Measurements from ENCODE around the gene PAGE2.
"Not testable (repeated sequence)": the region's sequence is repeated elsewhere in the genome, so short reads cannot be mapped to it uniquely, and the experiment has no call there.

PAGE2 gene

DNA sequence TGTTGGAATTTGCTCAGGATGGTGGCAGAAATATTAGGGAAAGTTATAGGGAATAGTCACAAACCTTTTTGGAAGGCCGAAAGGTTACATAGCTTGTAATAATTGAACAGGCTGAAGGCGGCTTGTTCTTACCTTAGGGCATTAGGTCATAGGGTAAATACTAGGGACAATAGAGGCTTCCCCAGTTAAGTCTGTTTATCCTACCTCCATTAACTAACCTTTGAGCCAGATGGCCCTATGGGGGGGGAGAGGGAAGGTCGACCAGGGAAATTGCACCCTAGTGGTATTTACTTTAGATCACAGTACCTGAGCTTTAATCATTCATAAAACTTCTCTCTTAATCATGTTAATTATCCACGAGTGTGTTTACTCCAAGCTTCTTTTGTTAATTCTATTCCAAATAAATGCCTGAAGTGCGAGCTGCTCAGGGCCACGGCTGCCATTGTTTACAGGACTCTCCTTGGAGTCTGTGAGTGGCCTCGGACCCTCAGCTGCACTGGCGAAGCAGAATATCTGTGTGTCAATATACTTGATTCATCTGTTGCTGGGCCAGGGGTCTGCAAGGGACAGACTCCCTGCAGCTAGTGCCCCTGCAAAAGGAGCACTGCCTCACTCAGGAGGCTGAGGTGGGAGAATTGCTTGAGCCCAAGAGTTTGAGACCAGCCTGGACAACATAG, 22.9 kb downstream of the PAGE2 start:
- TF ChIP-seq, protein P1, sequence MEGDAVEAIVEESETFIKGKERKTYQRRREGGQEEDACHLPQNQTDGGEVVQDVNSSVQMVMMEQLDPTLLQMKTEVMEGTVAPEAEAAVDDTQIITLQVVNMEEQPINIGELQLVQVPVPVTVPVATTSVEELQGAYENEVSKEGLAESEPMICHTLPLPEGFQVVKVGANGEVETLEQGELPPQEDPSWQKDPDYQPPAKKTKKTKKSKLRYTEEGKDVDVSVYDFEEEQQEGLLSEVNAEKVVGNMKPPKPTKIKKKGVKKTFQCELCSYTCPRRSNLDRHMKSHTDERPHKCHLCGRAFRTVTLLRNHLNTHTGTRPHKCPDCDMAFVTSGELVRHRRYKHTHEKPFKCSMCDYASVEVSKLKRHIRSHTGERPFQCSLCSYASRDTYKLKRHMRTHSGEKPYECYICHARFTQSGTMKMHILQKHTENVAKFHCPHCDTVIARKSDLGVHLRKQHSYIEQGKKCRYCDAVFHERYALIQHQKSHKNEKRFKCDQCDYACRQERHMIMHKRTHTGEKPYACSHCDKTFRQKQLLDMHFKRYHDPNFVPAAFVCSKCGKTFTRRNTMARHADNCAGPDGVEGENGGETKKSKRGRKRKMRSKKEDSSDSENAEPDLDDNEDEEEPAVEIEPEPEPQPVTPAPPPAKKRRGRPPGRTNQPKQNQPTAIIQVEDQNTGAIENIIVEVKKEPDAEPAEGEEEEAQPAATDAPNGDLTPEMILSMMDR (IDR thresholded peaks at IDR 0.05; ENCODE audit: low read depth, low read length): no peak
- DNase-seq (ENCODE audit: extremely low read depth, low read depth): no peak

DNA sequence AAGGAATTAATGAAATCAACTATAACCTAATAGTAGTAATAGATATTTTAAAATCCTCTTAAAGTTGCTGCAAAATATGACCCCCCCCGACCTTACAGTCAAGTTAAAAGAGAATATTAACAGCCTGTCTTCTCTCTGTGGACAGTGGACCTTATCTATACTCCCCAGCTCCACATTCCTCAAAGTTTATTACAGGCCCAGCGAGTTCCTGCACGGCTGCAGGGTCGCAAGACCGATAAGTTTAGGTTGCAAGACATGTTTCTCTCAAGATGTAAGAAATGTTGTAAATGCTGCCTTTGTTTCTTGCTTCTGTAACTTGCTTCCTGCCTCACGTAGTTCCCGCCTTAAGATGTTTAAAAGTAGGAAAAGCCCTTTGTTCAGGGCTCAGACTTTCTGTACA, 27.8 kb downstream of the PAGE2 start:
- not testable (repeated sequence) for DNase-seq (ENCODE audit: extremely low read depth, low read depth)

DNA sequence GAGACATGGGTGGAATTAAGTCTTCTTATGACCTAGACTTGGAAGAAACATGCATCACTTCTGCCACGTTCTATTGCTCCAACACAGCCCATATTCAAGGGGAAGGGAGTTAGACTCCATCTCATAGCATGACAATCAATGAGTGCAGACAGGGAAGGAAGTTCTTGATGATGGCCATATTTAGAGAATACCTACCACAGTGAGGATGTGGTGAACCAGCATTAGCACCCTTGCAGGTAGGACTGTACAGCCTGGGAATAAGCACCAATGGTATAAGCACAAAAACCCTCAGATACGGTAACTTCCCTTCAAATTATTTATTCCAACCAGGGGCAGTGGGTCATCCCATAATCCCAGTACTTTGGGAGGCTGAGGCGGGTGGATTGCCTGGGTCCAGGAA, 29.8 kb downstream of the PAGE2 start:
- TF ChIP-seq, protein P1 (IDR thresholded peaks at IDR 0.05; ENCODE audit: low read depth, low read length): no peak
- DNase-seq (ENCODE audit: extremely low read depth, low read depth): no peak

DNA sequence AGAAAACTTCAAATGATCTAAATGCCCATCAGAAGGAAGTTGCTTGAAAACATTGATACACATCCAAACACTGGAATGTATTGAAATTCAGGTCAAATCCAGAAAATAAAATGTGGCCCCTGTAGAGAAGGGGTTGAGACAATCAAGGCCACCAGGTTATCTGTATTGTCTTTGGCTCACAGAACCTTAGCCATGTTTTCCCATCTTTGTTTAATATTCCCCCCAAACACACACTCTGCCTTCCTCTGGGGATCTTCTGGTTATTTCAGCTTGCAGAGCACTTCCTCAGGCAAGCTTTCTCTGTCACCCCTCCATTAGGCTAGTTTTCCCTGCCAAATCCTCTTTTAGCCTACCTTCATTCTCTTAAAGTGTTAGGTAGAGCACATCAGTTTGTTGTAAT, 30.5 kb downstream of the PAGE2 start:
- no peak for DNase-seq (ENCODE audit: extremely low read depth, low read depth)
- TF ChIP-seq, protein P1 (IDR thresholded peaks at IDR 0.05; ENCODE audit: low read depth, low read length): no peak

DNA sequence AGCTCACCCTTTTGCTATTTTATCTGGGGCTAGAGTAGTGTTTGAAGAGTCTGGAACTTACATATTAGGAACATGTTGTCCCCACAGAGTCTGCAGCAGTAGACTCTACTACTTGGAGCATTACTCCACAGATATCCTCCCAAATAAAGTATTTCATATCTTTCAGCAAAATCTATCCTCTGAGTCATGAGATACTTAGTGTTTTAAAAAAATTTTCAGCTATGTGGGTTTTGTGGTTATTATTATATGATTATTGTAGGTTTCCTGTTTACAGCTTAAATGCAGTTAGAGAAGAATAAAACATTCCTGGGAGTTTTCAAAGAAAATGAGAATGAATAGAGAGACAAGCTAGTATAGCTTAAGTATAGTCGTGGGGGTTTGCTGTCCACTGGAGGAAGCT, 30.9 kb downstream of the PAGE2 start:
- TF ChIP-seq, protein P1 (IDR thresholded peaks at IDR 0.05; ENCODE audit: low read depth, low read length): no peak
- no peak for DNase-seq (ENCODE audit: extremely low read depth, low read depth)

DNA sequence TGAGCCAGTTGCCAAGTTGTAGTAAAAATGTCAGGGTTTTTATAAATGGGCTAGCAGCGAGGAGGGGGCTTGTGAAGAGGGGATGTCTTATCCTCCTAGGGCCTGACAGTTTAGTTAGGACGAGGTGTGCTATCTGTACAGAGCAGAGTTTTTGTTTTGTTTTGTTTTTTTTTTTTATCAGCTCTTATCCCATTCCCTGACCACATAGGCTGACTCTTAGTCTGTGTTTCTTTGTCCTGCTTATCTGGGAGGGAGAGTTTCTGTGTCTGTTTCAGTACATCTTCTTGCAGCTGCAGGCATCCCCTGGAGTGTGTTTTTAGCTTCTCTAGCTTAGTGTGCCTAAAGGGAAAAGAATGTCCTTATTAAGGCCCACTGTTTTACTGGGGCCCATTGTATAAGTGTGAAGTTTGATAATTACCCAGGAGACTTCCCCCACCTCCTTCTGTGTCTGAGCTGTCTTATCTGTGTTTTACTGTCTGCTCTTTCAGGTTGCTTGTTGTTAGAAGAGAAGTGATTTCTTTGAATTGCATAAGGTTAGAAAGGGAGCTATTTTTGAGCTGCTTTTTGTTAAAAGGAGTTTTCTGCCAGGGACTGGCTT, 32.0 kb downstream of the PAGE2 start:
- TF ChIP-seq, protein P1 (IDR thresholded peaks at IDR 0.05; ENCODE audit: low read depth, low read length): no peak
- no peak for DNase-seq (ENCODE audit: extremely low read depth, low read depth)

DNA sequence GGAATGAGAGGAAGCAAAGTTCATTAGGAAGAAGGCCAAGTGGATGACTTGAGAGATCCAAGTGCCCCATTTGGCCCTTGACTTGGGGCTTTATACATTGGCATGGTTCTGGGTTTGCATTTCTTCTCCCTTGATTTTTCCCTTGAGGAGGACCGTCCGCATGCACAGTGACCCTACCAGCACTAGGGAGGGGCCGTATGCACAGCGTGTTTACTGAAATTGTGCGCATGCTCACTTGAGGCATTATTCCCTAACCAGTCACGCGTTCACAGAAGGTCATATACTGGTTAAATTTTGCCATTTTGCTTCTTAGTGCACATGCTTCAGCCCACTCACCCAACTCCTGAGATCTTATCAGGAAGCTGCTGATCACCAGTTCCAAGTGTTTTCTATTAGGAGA, 35.1 kb downstream of the PAGE2 start:
- DNase-seq (ENCODE audit: extremely low read depth, low read depth): no peak
- TF ChIP-seq, protein P1 (IDR thresholded peaks at IDR 0.05; ENCODE audit: low read depth, low read length): no peak

DNA sequence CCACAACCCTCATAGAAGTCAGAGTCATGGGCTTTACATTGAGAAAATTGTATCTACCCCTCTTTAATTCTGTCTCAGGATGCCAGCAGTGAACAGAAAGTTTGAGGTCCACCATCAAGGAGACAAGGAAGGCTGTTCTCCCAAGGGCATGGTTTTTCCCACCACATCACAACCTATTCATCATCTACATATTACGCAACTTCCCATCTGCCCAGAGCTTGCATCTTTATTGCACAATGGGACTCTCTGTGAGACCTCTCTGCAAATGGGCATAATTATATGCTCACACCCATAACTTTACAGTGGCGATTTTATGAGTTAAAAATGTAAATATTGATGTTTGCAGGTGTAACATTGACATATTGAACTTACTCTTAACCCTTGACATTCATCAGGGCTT, 38.9 kb downstream of the PAGE2 start:
- no peak for DNase-seq (ENCODE audit: extremely low read depth, low read depth)
- TF ChIP-seq, protein P1 (IDR thresholded peaks at IDR 0.05; ENCODE audit: low read depth, low read length): no peak

All from AG09319 (cell line).